Activated naive CD8-positive, alpha-beta T cell treated with anti-CD3 and anti-CD28 coated beads for 36 hours (primary cell): ENCODE results near the gene TMEM140. TPM values are rescaled to one million over a fixed set of nuclear protein-coding genes. Genes with fewer than 3 reads are reported as not detected.

Experiments
- DNase-seq: peaks from one replicate; pipeline ENCODE4 v3.0.0; 2021
- H3K27ac Mint-ChIP-seq: one replicate; pipeline ENCODE4 v1.8.0; 2022; ENCODE audit warnings: mild to moderate bottlenecking, moderate library complexity, mixed read lengths
- H3K27me3 Mint-ChIP-seq: one replicate; pipeline ENCODE4 v1.8.0; 2022; ENCODE audit warnings: mild to moderate bottlenecking, mixed read lengths
- H3K36me3 Mint-ChIP-seq: one replicate; pipeline ENCODE4 v1.8.0; 2021; ENCODE audit warnings: mild to moderate bottlenecking, mixed read lengths
- H3K4me1 Mint-ChIP-seq: one replicate; pipeline ENCODE4 v1.8.0; 2021; ENCODE audit warnings: mixed read lengths
- H3K4me3 Mint-ChIP-seq: one replicate; pipeline ENCODE4 v1.8.0; 2022; ENCODE audit warnings: mild to moderate bottlenecking, moderate library complexity, mixed read lengths
- H3K9me3 Mint-ChIP-seq: one replicate; pipeline ENCODE4 v1.8.0; 2022; ENCODE audit warnings: mixed read lengths
- total RNA-seq, 2 experiments: library from RNA; stranded (reverse); gene quantifications; one replicate each; pipeline ENCODE4 v1.2.3, GENCODE V29; 2021

The TMEM140 gene
- total RNA-seq, 2 experiments from 2014 or later = 12.7 to 12.8 TPM

DNA sequence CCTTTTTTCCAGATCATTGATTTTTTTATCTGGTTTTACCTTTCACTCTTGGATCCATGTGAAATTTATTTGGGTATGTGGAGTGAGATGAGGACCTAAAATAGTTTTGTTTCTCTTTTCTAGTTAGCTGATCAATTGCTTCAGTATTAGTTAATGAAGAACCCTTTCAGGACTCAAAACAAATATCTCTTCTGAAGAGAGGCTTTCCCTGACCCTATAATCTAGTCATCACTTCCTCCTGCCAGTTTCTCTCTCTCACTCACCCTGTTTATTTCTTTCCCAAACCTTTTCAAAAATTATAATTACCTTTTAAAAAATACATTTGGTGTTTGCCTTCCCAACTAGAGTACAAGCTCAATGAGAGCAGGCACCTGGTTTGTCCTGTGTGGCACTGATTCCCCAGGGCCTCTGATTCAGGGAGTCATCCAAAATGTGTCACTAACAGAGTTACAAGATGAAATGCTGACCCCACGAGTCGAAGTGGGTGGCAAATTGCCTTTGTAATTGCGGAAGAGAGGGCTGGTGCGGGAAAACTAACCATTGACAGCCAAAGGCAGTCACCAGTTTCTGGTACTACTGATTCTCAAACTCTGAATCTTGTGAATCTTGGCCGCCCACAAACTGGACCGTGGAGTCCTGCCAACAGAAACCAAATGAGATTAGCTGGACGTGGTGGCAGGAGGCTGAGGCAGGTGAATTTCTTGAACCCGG is 2.4 kb downstream of the TMEM140 start:
- Mint-ChIP-seq H3K36me3 (peaks cover 53% of the 10 kb centered on the region), H3K9me3 (peaks cover 25% of the 10 kb centered on the region), H3K27me3 (no peaks in the 10 kb centered on the region), H3K4me1 (peaks cover 64% of the 10 kb centered on the region), H3K27ac (peak overlapping the region; percentile 54), H3K4me3 (peak overlapping the region; percentile 88)
- no peak for DNase-seq

DNA sequence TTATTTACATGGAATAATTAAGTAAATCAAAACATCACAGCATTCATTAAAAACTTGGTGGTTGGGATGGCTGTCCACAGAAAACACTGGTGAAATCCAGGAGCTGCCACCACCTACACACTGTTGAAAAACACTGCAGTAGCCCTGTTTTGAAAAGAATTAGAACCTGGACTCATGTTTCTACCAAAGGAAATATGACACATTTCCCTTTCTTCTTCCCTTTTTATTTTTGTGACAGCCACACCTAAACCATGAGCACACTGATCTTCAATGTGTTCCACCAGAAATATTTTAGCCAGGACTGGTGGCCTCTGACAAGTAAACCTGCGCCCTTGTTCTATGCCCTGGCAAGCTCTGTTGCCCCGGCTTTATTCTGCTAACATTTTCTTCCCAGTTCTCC is 3.3 kb downstream of the TMEM140 start:
- peaks cover 56% of the 10 kb centered on the region for H3K4me1 Mint-ChIP-seq
- H3K9me3 Mint-ChIP-seq = peaks cover 31% of the 10 kb centered on the region
- DNase-seq = no peak
- H3K36me3 Mint-ChIP-seq = peaks cover 62% of the 10 kb centered on the region
- H3K27ac Mint-ChIP-seq = peak overlapping the region; percentile 49
- peak overlapping the region; percentile 30 for H3K4me3 Mint-ChIP-seq
- H3K27me3 Mint-ChIP-seq = no peaks in the 10 kb centered on the region

DNA sequence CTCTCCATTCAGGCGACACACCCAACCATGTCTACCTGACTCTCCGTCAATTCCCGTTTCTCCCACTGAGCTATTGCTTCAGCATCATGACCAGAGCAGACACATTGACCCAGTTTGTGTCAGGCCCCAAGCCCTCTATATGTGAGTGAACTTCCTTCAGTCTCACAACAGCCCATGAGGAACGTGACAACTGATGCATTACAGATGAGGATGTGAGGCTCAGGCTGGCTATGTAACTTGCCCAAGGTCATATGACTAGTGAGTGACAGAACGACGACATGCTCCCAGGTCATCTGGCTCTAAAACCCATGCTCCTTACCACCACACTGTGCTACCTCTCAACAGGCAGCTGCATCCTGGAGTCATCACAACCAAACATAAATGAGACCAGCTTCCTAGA is 3.7 kb downstream of the TMEM140 start:
- peaks cover 66% of the 10 kb centered on the region for H3K36me3 Mint-ChIP-seq
- DNase-seq = no peak
- H3K4me3 Mint-ChIP-seq = peak overlapping the region; percentile 30
- H3K27ac Mint-ChIP-seq = peak overlapping the region; percentile 49
- H3K27me3 Mint-ChIP-seq = no peaks in the 10 kb centered on the region
- peaks cover 52% of the 10 kb centered on the region for H3K4me1 Mint-ChIP-seq
- peaks cover 35% of the 10 kb centered on the region for H3K9me3 Mint-ChIP-seq

DNA sequence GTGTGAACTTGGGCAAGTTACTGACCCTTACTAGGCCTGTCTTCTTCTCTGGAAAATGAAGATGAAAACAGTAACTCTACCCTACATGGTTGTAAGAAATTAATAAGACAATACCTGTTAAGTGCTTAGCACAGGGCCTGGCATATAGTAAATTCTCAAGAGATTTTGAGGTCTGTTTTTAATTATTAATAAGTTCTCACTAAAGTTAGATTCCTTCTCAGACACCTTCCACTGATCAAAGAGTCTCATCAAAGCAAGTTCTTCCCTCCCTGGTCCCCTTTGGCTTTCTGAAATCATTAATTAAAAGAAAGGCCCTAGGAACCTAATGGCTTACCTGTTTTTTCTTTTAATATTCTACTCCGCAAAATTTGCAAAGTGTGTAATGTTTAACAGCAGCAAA is 4.6 kb downstream of the TMEM140 start:
- Mint-ChIP-seq H3K27me3 (no peaks in the 10 kb centered on the region), H3K4me1 (peaks cover 47% of the 10 kb centered on the region), H3K36me3 (peaks cover 75% of the 10 kb centered on the region), H3K27ac (no peak overlapping the region), H3K4me3 (no peak overlapping the region), H3K9me3 (peaks cover 41% of the 10 kb centered on the region)
- DNase-seq = no peak

DNA sequence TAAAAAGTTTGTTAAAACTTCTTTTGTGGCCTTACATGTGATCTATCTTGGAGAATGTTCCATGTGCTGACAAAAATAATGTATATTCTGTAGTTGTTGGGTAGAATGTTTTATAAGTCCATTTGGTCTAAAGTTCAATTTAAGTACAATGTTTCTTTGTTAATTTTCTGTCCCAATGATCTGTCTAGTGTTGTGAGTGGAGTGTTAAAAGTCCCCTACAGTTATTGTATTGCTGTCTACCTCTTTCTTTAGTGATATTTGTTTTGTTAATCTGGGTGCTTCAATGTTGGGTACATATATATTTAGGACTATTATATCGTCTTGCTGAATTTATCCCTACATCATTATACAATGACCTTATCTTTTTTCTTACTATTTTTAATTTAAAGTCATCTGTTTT is 6.9 kb downstream of the TMEM140 start:
- Mint-ChIP-seq H3K27me3 (no peaks in the 10 kb centered on the region), H3K4me3 (no peak overlapping the region), H3K9me3 (peaks cover 41% of the 10 kb centered on the region), H3K27ac (no peak overlapping the region), H3K36me3 (peaks cover 88% of the 10 kb centered on the region), H3K4me1 (peaks cover 42% of the 10 kb centered on the region)
- no peak for DNase-seq

DNA sequence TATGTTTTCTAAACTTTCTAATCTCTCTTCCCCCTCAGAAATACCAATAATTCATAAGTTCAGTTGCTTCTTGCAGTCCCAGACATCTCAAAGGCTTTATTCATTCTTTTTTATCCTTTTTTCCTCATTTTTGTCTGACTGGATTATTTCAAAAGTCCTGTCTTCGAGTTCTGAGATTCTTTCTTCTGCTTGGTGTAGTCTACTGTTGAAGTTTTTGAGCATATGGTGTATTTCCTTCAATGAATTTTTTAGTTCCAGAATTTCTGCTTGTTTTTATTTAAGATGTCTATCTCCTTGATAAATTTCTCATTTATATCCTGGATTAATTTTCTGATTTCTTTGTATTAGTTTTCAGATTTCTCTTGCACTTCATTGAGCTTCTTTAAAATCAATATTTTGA is 8.4 kb downstream of the TMEM140 start:
- H3K27ac Mint-ChIP-seq = no peak overlapping the region
- no peak for DNase-seq
- H3K4me1 Mint-ChIP-seq = peaks cover 43% of the 10 kb centered on the region
- H3K27me3 Mint-ChIP-seq = no peaks in the 10 kb centered on the region
- H3K4me3 Mint-ChIP-seq = no peak overlapping the region
- H3K36me3 Mint-ChIP-seq = peaks cover 89% of the 10 kb centered on the region
- peaks cover 47% of the 10 kb centered on the region for H3K9me3 Mint-ChIP-seq

DNA sequence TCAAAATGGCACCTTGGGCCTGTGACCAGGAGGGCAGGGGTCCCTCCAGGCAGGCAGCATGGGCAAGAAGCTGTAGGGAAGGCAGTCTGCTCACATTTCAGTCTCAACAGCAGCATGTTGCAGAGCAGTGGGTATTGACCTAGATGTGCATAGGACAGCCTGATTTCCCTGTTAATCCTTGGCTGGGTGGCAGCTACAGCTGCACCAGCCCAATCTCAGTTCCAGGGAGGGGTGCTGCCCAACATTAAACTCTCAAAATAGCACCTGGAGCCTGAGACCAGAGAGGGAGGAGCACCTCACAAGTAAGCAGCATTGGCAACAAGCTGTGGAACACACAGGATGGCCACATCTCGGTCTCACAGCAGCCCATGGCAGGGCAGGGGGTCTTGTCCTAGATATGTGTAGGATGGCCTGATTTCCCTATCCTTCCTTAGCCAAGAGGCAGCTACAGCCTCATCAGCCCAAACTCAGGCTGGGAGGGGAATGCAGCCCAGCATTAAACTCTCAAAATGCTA is 10.3 kb downstream of the TMEM140 start:
- no peak overlapping the region for H3K4me3 Mint-ChIP-seq
- no peak overlapping the region for H3K27ac Mint-ChIP-seq
- no peak for DNase-seq
- H3K36me3 Mint-ChIP-seq = peaks cover 93% of the 10 kb centered on the region
- peaks cover 52% of the 10 kb centered on the region for H3K9me3 Mint-ChIP-seq
- no peaks in the 10 kb centered on the region for H3K27me3 Mint-ChIP-seq
- H3K4me1 Mint-ChIP-seq = peaks cover 39% of the 10 kb centered on the region

DNA sequence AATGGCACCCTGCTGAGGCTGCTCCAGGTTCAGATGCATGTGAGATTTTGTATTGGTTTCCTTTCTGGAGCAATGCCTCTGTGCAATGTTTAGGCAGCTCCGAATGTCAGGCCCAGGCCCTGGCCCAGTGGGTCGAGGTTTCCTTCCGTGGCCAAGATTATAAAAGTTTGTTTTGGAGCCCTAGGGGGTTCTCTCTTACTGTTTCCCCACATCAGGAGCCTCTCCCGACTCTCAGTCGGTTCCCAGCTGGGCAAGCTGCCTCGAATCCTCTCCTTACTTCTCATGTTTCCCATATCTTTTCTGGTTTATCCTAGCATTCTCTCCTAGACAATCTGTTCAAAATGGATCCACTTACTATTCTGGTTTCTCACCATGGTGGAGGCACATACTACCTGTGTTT is 11.0 kb downstream of the TMEM140 start:
- Mint-ChIP-seq H3K4me3 (no peak overlapping the region), H3K9me3 (peaks cover 49% of the 10 kb centered on the region), H3K36me3 (peaks cover 89% of the 10 kb centered on the region), H3K27me3 (no peaks in the 10 kb centered on the region), H3K27ac (peak overlapping the region; percentile 1), H3K4me1 (peaks cover 39% of the 10 kb centered on the region)
- no peak for DNase-seq

DNA sequence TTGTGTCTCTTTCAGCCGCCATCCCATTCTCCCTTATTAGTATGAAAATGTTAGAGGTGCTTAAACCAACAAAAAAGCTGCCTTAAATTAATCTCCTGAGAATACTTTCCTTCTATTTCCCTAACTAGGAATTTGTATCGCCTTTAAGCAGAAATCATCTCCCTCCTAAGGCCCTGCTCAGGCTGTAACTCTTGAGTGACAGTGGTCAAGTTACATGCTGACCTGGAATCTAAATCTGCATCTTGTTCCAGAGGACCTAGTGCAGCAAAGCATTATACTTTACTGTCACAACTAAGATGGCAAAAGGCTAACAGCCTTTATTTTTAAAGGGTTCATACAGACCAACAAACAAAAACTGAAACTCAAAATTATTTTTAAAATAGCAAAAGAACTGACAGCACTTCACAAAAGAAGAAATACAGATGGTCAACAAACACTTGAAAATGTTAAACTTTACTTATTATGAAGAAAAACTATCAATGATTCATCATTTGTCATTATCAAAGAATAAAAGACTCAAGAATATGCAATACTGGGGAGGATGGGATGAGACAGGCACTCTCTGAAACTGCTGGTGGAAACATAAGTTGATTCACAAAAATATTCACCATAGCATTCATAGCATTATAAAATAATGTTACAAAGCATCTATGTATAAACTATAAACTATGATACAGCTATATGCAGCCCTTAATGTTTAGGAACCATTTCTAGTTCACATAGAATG is 11.7 kb downstream of the TMEM140 start:
- H3K27ac Mint-ChIP-seq = peak overlapping the region; percentile 85
- H3K36me3 Mint-ChIP-seq = peaks cover 88% of the 10 kb centered on the region
- H3K4me3 Mint-ChIP-seq = no peak overlapping the region
- peaks cover 46% of the 10 kb centered on the region for H3K9me3 Mint-ChIP-seq
- H3K4me1 Mint-ChIP-seq = peaks cover 37% of the 10 kb centered on the region
- no peaks in the 10 kb centered on the region for H3K27me3 Mint-ChIP-seq
- no peak for DNase-seq

DNA sequence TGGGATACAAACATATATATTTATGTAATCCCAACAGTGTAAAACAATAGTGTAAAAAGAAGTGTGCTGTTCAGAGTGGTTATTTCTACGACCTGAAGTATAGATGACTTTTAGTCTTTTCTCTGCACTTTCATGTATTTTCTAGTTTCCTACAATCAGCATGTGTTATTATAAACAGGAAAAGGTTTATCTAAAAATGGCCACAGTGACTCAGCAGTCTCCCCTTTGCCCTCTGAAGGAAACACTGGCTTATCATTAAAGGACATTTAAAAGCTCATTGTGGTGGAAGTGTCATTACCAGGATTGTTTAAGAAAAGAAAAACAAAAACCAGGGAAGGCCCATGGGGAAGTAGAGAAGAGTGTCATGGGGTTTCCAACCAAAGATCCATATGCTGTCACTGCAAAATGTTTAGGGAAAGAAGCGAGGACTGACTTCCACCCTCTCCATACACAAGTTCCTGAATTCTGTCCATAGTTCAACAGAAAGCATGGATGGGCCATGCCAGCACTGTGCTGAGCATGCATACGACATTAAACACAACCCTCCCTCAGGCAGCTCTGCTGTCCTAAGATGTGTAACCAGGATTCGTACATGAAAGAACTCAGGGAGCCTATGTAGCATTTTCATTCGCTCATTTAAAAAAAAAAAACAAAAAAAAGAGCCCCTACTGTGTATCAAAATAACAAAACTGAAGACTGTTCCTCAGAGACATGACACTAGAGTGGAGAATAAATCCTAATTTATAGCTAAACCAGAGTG is 12.4 kb downstream of the TMEM140 start:
- Mint-ChIP-seq H3K27me3 (no peaks in the 10 kb centered on the region), H3K9me3 (peaks cover 38% of the 10 kb centered on the region), H3K4me3 (no peak overlapping the region), H3K27ac (peak overlapping the region; percentile 85), H3K4me1 (peaks cover 35% of the 10 kb centered on the region), H3K36me3 (peaks cover 88% of the 10 kb centered on the region)
- no peak for DNase-seq

DNA sequence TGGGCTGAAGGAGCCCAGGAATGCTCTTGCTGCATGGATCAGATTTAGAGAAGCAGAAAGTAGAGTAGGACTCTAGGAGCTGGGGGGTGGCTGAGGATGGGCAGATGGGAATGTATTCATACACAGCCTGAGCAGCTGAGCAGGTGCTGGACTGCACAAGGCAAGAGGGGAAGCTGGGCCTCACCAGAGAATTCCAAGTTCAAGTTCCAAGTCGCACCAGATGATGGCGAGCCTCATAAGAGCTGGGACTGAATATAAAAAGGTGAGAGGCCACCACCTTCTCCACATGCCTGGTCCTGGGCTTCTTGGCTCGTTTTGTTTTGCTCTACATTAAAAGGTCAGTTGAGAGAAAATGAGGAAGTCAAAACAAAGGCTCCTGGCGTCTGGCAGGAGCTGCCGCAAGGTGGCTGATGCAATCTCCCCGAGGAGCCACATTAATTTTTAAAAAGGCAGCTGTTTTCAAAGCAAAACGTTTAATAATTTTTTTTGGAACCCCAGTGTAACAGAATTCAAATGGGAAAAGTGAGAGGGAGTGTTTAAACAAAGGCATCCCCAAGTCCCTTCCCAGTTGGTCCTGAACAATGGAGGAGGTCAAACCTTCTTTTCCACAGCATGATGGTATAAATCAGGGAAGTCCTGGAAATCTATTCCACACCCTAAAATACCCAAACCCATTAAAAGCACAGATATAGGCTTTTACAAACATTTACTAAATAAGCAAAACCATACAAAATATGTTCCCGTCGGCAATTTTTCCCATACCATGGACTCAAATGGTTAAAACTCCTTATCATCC is 13.2 kb downstream of the TMEM140 start:
- H3K4me1 Mint-ChIP-seq = peaks cover 41% of the 10 kb centered on the region

DNA sequence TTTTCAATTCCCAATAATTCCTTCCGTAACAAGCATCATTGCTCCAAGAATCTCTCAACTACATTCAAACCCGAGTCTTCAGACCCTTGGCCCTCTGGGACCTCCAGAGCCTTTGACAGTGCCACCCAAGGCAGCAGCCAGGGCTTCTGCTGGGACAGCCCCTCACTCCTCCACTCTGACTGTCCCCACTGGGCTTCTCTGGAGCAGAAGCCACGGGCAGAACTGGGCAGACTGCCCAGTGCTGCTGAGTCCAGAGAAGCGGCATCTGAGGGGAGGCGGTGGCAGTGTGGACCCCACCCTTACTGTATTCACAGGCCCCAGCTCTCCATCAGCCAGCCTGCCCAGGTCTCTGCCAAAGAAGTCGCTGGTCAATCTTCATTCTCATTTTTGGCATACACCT is 13.8 kb downstream of the TMEM140 start:
- DNase-seq = no peak
- H3K9me3 Mint-ChIP-seq = peaks cover 26% of the 10 kb centered on the region
- peak overlapping the region; percentile 85 for H3K27ac Mint-ChIP-seq
- H3K36me3 Mint-ChIP-seq = peaks cover 88% of the 10 kb centered on the region
- peaks cover 44% of the 10 kb centered on the region for H3K4me1 Mint-ChIP-seq
- no peaks in the 10 kb centered on the region for H3K27me3 Mint-ChIP-seq
- H3K4me3 Mint-ChIP-seq = no peak overlapping the region

More for the DNA sequence above, 13.2 kb downstream of the TMEM140 start:
- no peaks in the 10 kb centered on the region for H3K27me3 Mint-ChIP-seq
- H3K9me3 Mint-ChIP-seq = peaks cover 32% of the 10 kb centered on the region
- no peak for DNase-seq
- no peak overlapping the region for H3K4me3 Mint-ChIP-seq
- H3K27ac Mint-ChIP-seq = peak overlapping the region; percentile 85
- H3K36me3 Mint-ChIP-seq = peaks cover 88% of the 10 kb centered on the region

DNA sequence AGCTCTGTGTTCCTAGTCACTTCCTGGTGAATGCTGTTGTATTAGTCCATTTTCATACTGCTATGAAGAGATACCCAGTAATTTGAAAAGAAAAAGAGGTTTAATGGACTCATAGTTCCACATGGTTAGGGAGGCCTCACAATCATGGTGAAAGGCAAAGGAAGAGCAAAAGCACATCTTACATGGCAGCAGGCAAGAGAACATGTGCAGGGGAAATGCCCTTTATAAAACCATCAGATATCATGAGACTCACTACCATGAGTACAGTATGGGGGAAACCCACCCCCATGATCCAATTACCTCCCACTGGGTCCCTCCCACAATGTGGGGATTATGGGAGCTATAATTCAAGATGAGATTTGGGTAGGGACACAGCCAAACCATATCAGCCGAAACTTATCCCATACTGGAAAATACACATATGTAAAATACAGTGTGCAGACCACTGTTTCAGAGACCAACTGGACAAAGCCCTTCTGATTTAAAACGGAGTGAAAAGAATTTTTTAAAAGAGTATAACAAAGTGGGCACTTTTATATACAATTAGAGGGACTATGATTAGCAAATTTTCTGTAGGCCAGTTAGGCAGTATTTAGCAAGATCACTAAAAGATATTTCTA is 14.6 kb downstream of the TMEM140 start:
- H3K27ac Mint-ChIP-seq = peak overlapping the region; percentile 85
- H3K4me1 Mint-ChIP-seq = peaks cover 52% of the 10 kb centered on the region

More for the DNA sequence above, 14.6 kb downstream of the TMEM140 start:
- Mint-ChIP-seq H3K27me3 (no peaks in the 10 kb centered on the region), H3K9me3 (peaks cover 21% of the 10 kb centered on the region), H3K4me3 (no peak overlapping the region), H3K36me3 (peaks cover 86% of the 10 kb centered on the region)
- DNase-seq = no peak
